ENCODE measurements around the gene NMNAT2.

GRCh38 chr1:183463566-183463965 lies 45.4 kb upstream of the NMNAT2 start:
- no peak for TF ChIP-seq CTCF (conservative IDR thresholded peaks at IDR 0.05; ENCODE audit: low read depth in 2 of 2)
- no peak for TF ChIP-seq POLR2AphosphoS5 (IDR thresholded peaks at IDR 0.05; ENCODE audit: low read depth)
- TF ChIP-seq, protein P1, sequence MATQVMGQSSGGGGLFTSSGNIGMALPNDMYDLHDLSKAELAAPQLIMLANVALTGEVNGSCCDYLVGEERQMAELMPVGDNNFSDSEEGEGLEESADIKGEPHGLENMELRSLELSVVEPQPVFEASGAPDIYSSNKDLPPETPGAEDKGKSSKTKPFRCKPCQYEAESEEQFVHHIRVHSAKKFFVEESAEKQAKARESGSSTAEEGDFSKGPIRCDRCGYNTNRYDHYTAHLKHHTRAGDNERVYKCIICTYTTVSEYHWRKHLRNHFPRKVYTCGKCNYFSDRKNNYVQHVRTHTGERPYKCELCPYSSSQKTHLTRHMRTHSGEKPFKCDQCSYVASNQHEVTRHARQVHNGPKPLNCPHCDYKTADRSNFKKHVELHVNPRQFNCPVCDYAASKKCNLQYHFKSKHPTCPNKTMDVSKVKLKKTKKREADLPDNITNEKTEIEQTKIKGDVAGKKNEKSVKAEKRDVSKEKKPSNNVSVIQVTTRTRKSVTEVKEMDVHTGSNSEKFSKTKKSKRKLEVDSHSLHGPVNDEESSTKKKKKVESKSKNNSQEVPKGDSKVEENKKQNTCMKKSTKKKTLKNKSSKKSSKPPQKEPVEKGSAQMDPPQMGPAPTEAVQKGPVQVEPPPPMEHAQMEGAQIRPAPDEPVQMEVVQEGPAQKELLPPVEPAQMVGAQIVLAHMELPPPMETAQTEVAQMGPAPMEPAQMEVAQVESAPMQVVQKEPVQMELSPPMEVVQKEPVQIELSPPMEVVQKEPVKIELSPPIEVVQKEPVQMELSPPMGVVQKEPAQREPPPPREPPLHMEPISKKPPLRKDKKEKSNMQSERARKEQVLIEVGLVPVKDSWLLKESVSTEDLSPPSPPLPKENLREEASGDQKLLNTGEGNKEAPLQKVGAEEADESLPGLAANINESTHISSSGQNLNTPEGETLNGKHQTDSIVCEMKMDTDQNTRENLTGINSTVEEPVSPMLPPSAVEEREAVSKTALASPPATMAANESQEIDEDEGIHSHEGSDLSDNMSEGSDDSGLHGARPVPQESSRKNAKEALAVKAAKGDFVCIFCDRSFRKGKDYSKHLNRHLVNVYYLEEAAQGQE (IDR thresholded peaks at IDR 0.05; ENCODE audit: unreplicated experiment): no peak
- no peak for TF ChIP-seq EZH2 (IDR thresholded peaks at IDR 0.05; ENCODE audit: low read depth, unreplicated experiment)
- TF ChIP-seq ZNF114 (CRISPR knock-in tag; IDR thresholded peaks at IDR 0.05): no peak
- no peak for TF ChIP-seq CREB1 (CRISPR knock-in tag; IDR thresholded peaks at IDR 0.05; ENCODE audit: low read depth)
- no peak for TF ChIP-seq EZH2phosphoT487 (IDR thresholded peaks at IDR 0.05; ENCODE audit: unreplicated experiment)
- no peak for TF ChIP-seq ZNF462 (CRISPR knock-in tag; IDR thresholded peaks at IDR 0.05)
- TF ChIP-seq, protein P2, sequence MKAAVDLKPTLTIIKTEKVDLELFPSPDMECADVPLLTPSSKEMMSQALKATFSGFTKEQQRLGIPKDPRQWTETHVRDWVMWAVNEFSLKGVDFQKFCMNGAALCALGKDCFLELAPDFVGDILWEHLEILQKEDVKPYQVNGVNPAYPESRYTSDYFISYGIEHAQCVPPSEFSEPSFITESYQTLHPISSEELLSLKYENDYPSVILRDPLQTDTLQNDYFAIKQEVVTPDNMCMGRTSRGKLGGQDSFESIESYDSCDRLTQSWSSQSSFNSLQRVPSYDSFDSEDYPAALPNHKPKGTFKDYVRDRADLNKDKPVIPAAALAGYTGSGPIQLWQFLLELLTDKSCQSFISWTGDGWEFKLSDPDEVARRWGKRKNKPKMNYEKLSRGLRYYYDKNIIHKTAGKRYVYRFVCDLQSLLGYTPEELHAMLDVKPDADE (IDR thresholded peaks at IDR 0.05): no peak
- no peak for TF ChIP-seq NANOG (IDR thresholded peaks at IDR 0.05; ENCODE audit: borderline replicate concordance)
- TF ChIP-seq ZNF331 (CRISPR knock-in tag; IDR thresholded peaks at IDR 0.05; ENCODE audit: low read depth): no peak
